Aorta (tissue), 4 donors: ENCODE data around the gene SYNGR3. TPM values are rescaled to one million over a fixed set of nuclear protein-coding genes. Genes with fewer than 3 reads are reported as not detected.

Source experiments
- polyA plus RNA-seq, 2 donors: library from polyadenylated mRNA; stranded (reverse); fragments of 200-250 nt; gene quantifications; one replicate each; pipeline ENCODE4 v1.2.3, GENCODE V29; 2013
- total RNA-seq, 2 donors: library from RNA; stranded (reverse); fragmentation: NEBNext Ultra II Directional; extraction: Animal tissue kit (Norgen Biotek cat#: 25700); gene quantifications; one replicate each; pipeline ENCODE4 v1.2.1, GENCODE V29; 2021
- donor health status: healthy with polysubstance abuse.
- donor health status: Bipolar disorder and iron deficiency.
- donor health status: DM: no; HTN: no; CAD: no.
- donor health status: DM: yes; HTN: yes; CAD: no.

SYNGR3 gene
- total and polyA plus RNA-seq, 4 donors, result 0.26 to 0.57 (median 0.36) TPM; not detected in 1

Other genes with a start within 250 kb of the SYNGR3 start
Only the 30 nearest of the 32 such genes appear.
- 10 to 100 TPM; 33.0 to 62.8 TPM for gene NME3, start 218.4 kb upstream of the SYNGR3 start, total RNA-seq
- gene NME3, start 218.4 kb upstream of the SYNGR3 start, polyA plus RNA-seq, result 100 to 1,000 TPM in 1 of 2 donors, 10 to 100 TPM in 1; 61.0 to 379 TPM
- gene EME2, start 217.2 kb upstream of the SYNGR3 start, total RNA-seq, result 10 to 100 TPM; 15.8 to 23.7 TPM
- gene EME2, start 217.2 kb upstream of the SYNGR3 start, polyA plus RNA-seq, result 10 to 100 TPM in 1 of 2 donors, 1 to 10 TPM in 1; 1.6 to 20.6 TPM
- gene MRPS34, start 216.8 kb upstream of the SYNGR3 start, total RNA-seq, result 10 to 100 TPM; 36.5 to 40.5 TPM
- gene MRPS34, start 216.8 kb upstream of the SYNGR3 start, polyA plus RNA-seq, result 10 to 100 TPM; 67.7 to 74.2 TPM
- 10 to 100 TPM; 33.6 to 33.7 TPM for gene SPSB3, start 207.4 kb upstream of the SYNGR3 start, total RNA-seq
- gene SPSB3, start 207.4 kb upstream of the SYNGR3 start, polyA plus RNA-seq, result 100 to 1,000 TPM in 1 of 2 donors, 10 to 100 TPM in 1; 25.8 to 322 TPM
- gene NUBP2, start 207.0 kb upstream of the SYNGR3 start, total RNA-seq, result 10 to 100 TPM; 30.7 to 32.9 TPM
- 10 to 100 TPM; 55.3 to 92.4 TPM for gene NUBP2, start 207.0 kb upstream of the SYNGR3 start, polyA plus RNA-seq
- not detected for gene IGFALS, start 196.3 kb upstream of the SYNGR3 start, total RNA-seq
- under 1 TPM in 1 of 2 donors, not detected in 1; 0.84 TPM for gene IGFALS, start 196.3 kb upstream of the SYNGR3 start, polyA plus RNA-seq
- 10 to 100 TPM; 50.2 to 52.3 TPM for gene HAGH, start 163.1 kb upstream of the SYNGR3 start, total RNA-seq
- 10 to 100 TPM; 58.9 to 79.0 TPM for gene HAGH, start 163.1 kb upstream of the SYNGR3 start, polyA plus RNA-seq
- 10 to 100 TPM in 1 of 2 donors, 1 to 10 TPM in 1; 7.4 to 11.9 TPM for gene FAHD1, start 162.8 kb upstream of the SYNGR3 start, total RNA-seq
- 10 to 100 TPM; 13.1 to 42.1 TPM for gene FAHD1, start 162.8 kb upstream of the SYNGR3 start, polyA plus RNA-seq
- not detected for gene MEIOB, start 117.8 kb upstream of the SYNGR3 start, total RNA-seq
- not detected for gene MEIOB, start 117.8 kb upstream of the SYNGR3 start, polyA plus RNA-seq
- not detected for gene HS3ST6, start 71.6 kb upstream of the SYNGR3 start, total RNA-seq
- gene HS3ST6, start 71.6 kb upstream of the SYNGR3 start, polyA plus RNA-seq, result 1 to 10 TPM in 1 of 2 donors, not detected in 1; 1.1 TPM
- gene MSRB1, start 46.8 kb upstream of the SYNGR3 start, total RNA-seq, result 10 to 100 TPM; 19.5 to 34.6 TPM
- gene MSRB1, start 46.8 kb upstream of the SYNGR3 start, polyA plus RNA-seq, result 10 to 100 TPM; 52.7 to 56.6 TPM
- gene RPL3L, start 35.3 kb upstream of the SYNGR3 start, total RNA-seq, result not detected
- not detected for gene RPL3L, start 35.3 kb upstream of the SYNGR3 start, polyA plus RNA-seq
- gene NDUFB10, start 30.4 kb upstream of the SYNGR3 start, total RNA-seq, result 10 to 100 TPM; 80.5 to 88.1 TPM
- gene NDUFB10, start 30.4 kb upstream of the SYNGR3 start, polyA plus RNA-seq, result 100 to 1,000 TPM; 178 to 268 TPM
- 1,000 to 10,000 TPM; 1,132 to 1,263 TPM for gene RPS2, start 25.1 kb upstream of the SYNGR3 start, total RNA-seq
- gene RPS2, start 25.1 kb upstream of the SYNGR3 start, polyA plus RNA-seq, result 1,000 to 10,000 TPM; 1,596 to 2,049 TPM
- gene RNF151, start 23.1 kb upstream of the SYNGR3 start, total RNA-seq, result not detected
- gene RNF151, start 23.1 kb upstream of the SYNGR3 start, polyA plus RNA-seq, result not detected
- 10 to 100 TPM; 16.1 to 19.8 TPM for gene TBL3, start 17.9 kb upstream of the SYNGR3 start, total RNA-seq
- 10 to 100 TPM; 14.9 to 85.5 TPM for gene TBL3, start 17.9 kb upstream of the SYNGR3 start, polyA plus RNA-seq
- not detected for gene NOXO1, start 8.5 kb upstream of the SYNGR3 start, total RNA-seq
- under 1 TPM in 1 of 2 donors, not detected in 1; 0.84 TPM for gene NOXO1, start 8.5 kb upstream of the SYNGR3 start, polyA plus RNA-seq
- gene GFER, start 5.8 kb upstream of the SYNGR3 start, total RNA-seq, result 10 to 100 TPM; 11.3 to 13.3 TPM
- 10 to 100 TPM; 32.5 to 44.2 TPM for gene GFER, start 5.8 kb upstream of the SYNGR3 start, polyA plus RNA-seq
- 10 to 100 TPM; 31.0 to 34.4 TPM for gene ZNF598, start 19.9 kb downstream of the SYNGR3 start, total RNA-seq
- 10 to 100 TPM; 12.8 to 32.9 TPM for gene ZNF598, start 19.9 kb downstream of the SYNGR3 start, polyA plus RNA-seq
- 1 to 10 TPM in 1 of 2 donors, not detected in 1; 1.2 TPM for gene NPW, start 29.8 kb downstream of the SYNGR3 start, total RNA-seq
- under 1 TPM in 1 of 2 donors, not detected in 1; 0.56 TPM for gene NPW, start 29.8 kb downstream of the SYNGR3 start, polyA plus RNA-seq
- 100 to 1,000 TPM in 1 of 2 donors, 10 to 100 TPM in 1; 81.8 to 110 TPM for gene NHERF2, start 36.9 kb downstream of the SYNGR3 start, total RNA-seq
- 100 to 1,000 TPM; 119 to 133 TPM for gene NHERF2, start 36.9 kb downstream of the SYNGR3 start, polyA plus RNA-seq
- gene NTHL1, start 57.9 kb downstream of the SYNGR3 start, total RNA-seq, result 10 to 100 TPM in 1 of 2 donors, 1 to 10 TPM in 1; 7.4 to 12.9 TPM
- gene NTHL1, start 57.9 kb downstream of the SYNGR3 start, polyA plus RNA-seq, result 10 to 100 TPM; 24.4 to 33.8 TPM
- gene TSC2, start 58.0 kb downstream of the SYNGR3 start, total RNA-seq, result 100 to 1,000 TPM in 1 of 2 donors, 10 to 100 TPM in 1; 92.4 to 146 TPM
- gene TSC2, start 58.0 kb downstream of the SYNGR3 start, polyA plus RNA-seq, result 100 to 1,000 TPM in 1 of 2 donors, 10 to 100 TPM in 1; 16.2 to 166 TPM
- gene PKD1, start 145.9 kb downstream of the SYNGR3 start, total RNA-seq, result 100 to 1,000 TPM; 325 to 337 TPM
- 100 to 1,000 TPM in 1 of 2 donors, 10 to 100 TPM in 1; 42.8 to 270 TPM for gene PKD1, start 145.9 kb downstream of the SYNGR3 start, polyA plus RNA-seq
- gene RAB26, start 158.7 kb downstream of the SYNGR3 start, total RNA-seq, result under 1 TPM in 1 of 2 donors, not detected in 1; 0.51 TPM
- 1 to 10 TPM; 2.5 to 4.8 TPM for gene RAB26, start 158.7 kb downstream of the SYNGR3 start, polyA plus RNA-seq
- gene TRAF7, start 165.8 kb downstream of the SYNGR3 start, total RNA-seq, result 10 to 100 TPM; 47.7 to 54.4 TPM
- 10 to 100 TPM; 24.4 to 38.0 TPM for gene TRAF7, start 165.8 kb downstream of the SYNGR3 start, polyA plus RNA-seq
- gene CASKIN1, start 206.6 kb downstream of the SYNGR3 start, total RNA-seq, result under 1 TPM in 1 of 2 donors, not detected in 1; 0.15 TPM
- under 1 TPM; 0.13 to 0.28 TPM for gene CASKIN1, start 206.6 kb downstream of the SYNGR3 start, polyA plus RNA-seq
- 10 to 100 TPM; 14.1 to 19.9 TPM for gene MLST8, start 215.5 kb downstream of the SYNGR3 start, total RNA-seq
- gene MLST8, start 215.5 kb downstream of the SYNGR3 start, polyA plus RNA-seq, result 10 to 100 TPM; 23.7 to 50.7 TPM
- 1 to 10 TPM; 3.4 to 6.0 TPM for gene BRICD5, start 220.9 kb downstream of the SYNGR3 start, total RNA-seq
- gene BRICD5, start 220.9 kb downstream of the SYNGR3 start, polyA plus RNA-seq, result 10 to 100 TPM in 1 of 2 donors, under 1 TPM in 1; 0.88 to 36.1 TPM
- gene PGP, start 224.9 kb downstream of the SYNGR3 start, total RNA-seq, result 1 to 10 TPM; 8.9 to 9.1 TPM
- 10 to 100 TPM in 1 of 2 donors, 1 to 10 TPM in 1; 7.3 to 15.4 TPM for gene PGP, start 224.9 kb downstream of the SYNGR3 start, polyA plus RNA-seq